Prostate gland (tissue), 2 donors: ENCODE measurements around the gene PTGER3.

ENCODE experiments used
- CTCF ChIP-seq, 4 experiments: fragments of 200-600 bp in 2 of 4; fragments of 450-650 bp in 2 of 4; sonication (generic) in 2 of 4; IDR thresholded peaks; 1 replicate in 3 of 4; 2 replicates in 1 of 4; pipeline ENCODE4 v1.5.1; 2016 to 2019; ENCODE audit warnings: antibody characterized with exemption in 4 of 4, mild to moderate bottlenecking in 2 of 4, moderate library complexity in 2 of 4
- POLR2A ChIP-seq: fragments of 450-650 bp; IDR thresholded peaks from one replicate; pipeline ENCODE4 v1.6.1; 2016; ENCODE audit warnings: antibody characterized with exemption, mild to moderate bottlenecking
- POLR2AphosphoS5 ChIP-seq: sonication (generic); formaldehyde crosslinking; IDR thresholded peaks from one replicate; pipeline ENCODE4 v1.6.1; 2017; ENCODE audit warnings: antibody characterized with exemption

DNA sequence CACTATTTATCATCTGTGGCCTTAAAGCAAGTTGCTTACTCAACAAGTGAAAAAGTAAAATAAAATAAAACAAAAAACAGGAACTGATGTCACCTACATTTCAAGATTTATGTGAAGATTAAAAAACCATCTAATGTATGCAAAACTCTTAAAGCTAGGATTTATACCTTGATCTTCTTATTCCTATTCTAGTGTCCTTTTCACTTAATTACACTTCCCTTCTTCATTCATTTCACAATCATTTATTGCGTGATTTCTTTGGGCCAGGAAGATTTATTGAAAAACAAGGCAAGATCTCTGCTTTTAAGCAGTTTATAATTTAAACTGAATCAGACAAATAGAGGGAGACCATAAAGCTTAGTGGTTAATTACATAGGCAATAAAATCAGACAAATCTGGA, 18.6 kb downstream of the PTGER3 start:
- TF ChIP-seq CTCF (IDR thresholded peaks at IDR 0.05) = no peak
- TF ChIP-seq POLR2A = no peak
- no peak for TF ChIP-seq POLR2AphosphoS5
